ENCODE results near the gene FLYWCH2. TPM values are rescaled to one million over a fixed set of nuclear protein-coding genes. Genes with fewer than 3 reads are reported as not detected.

The FLYWCH2 gene
- total and polyA plus RNA-seq, 7 donors: 14.1 to 39.4 (median 15.7) TPM

- ATAC-seq (no peak), DNase-seq (peak in 1 of 2 donors; percentile 45)
- Histone ChIP-seq H3K9me3 (no peaks in the 10 kb centered on the region), H3K36me3 (ENCODE audit: insufficient read depth in 1 of 2, low read depth in 1 of 2) (no peaks in the 10 kb centered on the region), H3K4me3 (no peak overlapping the region), H3K27ac (no peak overlapping the region), H3K4me1 (no peaks in the 10 kb centered on the region), H3K27me3 (ENCODE audit: insufficient read depth in 3 of 3, low read length in 2 of 3) (peaks cover 0 to 41% (median 19%) of the 10 kb centered on the region in 3 donors)
- intact Hi-C loops (cut with DNase I): loop anchor here in 1 of 2 donors (5.0 to 10.0 kb wide), 3 partner anchors 74 to 186 kb away; partner anchors contain the start of genes PRSS27 and PRSS33
- WGBS, 3 donors: 64 to 68% (median 68%) methylated on average over 8 of the region's 8 CpGs
- TF ChIP-seq CTCF (IDR thresholded peaks at IDR 0.05): no peak
These were observed 22.0 kb upstream of the FLYWCH2 start for GRCh38 chr16:2860826-2861567.

GRCh38 chr16:2865651-2866050 lies 17.4 kb upstream of the FLYWCH2 start:
- Histone ChIP-seq H3K36me3 (ENCODE audit: insufficient read depth in 1 of 2, low read depth in 1 of 2) (no peaks in the 10 kb centered on the region), H3K27me3 (ENCODE audit: insufficient read depth in 3 of 3, low read length in 2 of 3) (peaks cover 0 to 8% (median 3%) of the 10 kb centered on the region in 3 donors), H3K9me3 (no peaks in the 10 kb centered on the region), H3K4me1 (no peaks in the 10 kb centered on the region), H3K4me3 (no peak overlapping the region), H3K27ac (no peak overlapping the region)
- no peak for TF ChIP-seq CTCF (IDR thresholded peaks at IDR 0.05)
- no peak for DNase-seq
- no peak for ATAC-seq
- intact Hi-C loops (cut with DNase I): loop anchor here in 1 of 2 donors (10.0 kb wide), 2 partner anchors 141 to 191 kb away; partner anchors contain the start of gene PRSS27
- WGBS, 3 donors: 66 to 73% (median 68%) methylated on average over 4 of the region's 4 CpGs

- H3K4me3 ChIP-seq: no peak overlapping the region
- 54 to 73% (median 62%) methylated on average over 4 of the region's 4 CpGs for WGBS, 3 donors
- no peaks in the 10 kb centered on the region for H3K36me3 ChIP-seq (ENCODE audit: insufficient read depth in 1 of 2, low read depth in 1 of 2)
- no peak for TF ChIP-seq CTCF (IDR thresholded peaks at IDR 0.05)
- DNase-seq (no peak), ATAC-seq (no peak)
- intact Hi-C loops (cut with DNase I): loop anchor here in 1 of 2 donors (10.0 kb wide), 2 partner anchors 142 to 192 kb away; partner anchors contain the start of gene PRSS27
- no peaks in the 10 kb centered on the region for H3K4me1 ChIP-seq
- H3K27me3 ChIP-seq (ENCODE audit: insufficient read depth in 3 of 3, low read length in 2 of 3): peaks cover 0 to under 1% (median 0%) of the 10 kb centered on the region in 3 donors
- no peak overlapping the region for H3K27ac ChIP-seq
- no peaks in the 10 kb centered on the region for H3K9me3 ChIP-seq
These were observed 16.6 kb upstream of the FLYWCH2 start for GRCh38 chr16:2866431-2866830.

DNA sequence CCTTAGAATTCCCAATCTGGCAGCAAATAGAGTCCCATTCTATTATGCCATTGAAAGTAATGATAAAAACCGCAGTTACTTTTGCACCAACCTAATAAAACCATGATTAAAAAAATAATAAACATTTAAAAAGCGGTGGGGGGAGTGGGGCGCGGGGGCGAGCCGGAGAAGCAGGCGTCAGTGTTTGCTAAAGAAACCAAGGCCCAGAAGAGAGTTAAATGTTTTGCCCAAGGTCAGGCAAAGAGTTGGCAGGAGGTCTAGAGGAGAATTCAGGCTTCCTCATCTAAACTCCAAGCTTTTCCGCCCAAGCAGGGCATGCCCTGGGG lies 15.4 kb upstream of the FLYWCH2 start:
- WGBS, 3 donors: 33 to 50% (median 39%) methylated on average over 8 of the region's 8 CpGs
- DNase-seq (no peak), ATAC-seq (no peak)
- no peak for TF ChIP-seq CTCF (IDR thresholded peaks at IDR 0.05)
- Histone ChIP-seq H3K4me1 (peaks cover under 1% of the 10 kb centered on the region), H3K27ac (peak overlapping the region; percentile 95), H3K4me3 (peak overlapping the region; percentile 84), H3K36me3 (ENCODE audit: insufficient read depth in 1 of 2, low read depth in 1 of 2) (no peaks in the 10 kb centered on the region), H3K9me3 (no peaks in the 10 kb centered on the region), H3K27me3 (ENCODE audit: insufficient read depth in 3 of 3, low read length in 2 of 3) (no peaks in the 10 kb centered on the region)
- intact Hi-C loops (cut with DNase I): loop anchor here in 1 of 2 donors (10.0 kb wide), 2 partner anchors 143 to 193 kb away; partner anchors contain the start of gene PRSS27
